ENCODE measurements around the gene ZNRF3. TPM values are rescaled to one million over a fixed set of nuclear protein-coding genes. Genes with fewer than 3 reads are reported as not detected.
"Not testable (repeated sequence)": the region's sequence is repeated elsewhere in the genome, so short reads cannot be mapped to it uniquely, and the experiment has no call there.

Gene ZNRF3
- polyA plus RNA-seq, 1 donor (not counting 4 experiments of a cell fraction or from before 2014, with no cell fraction given): 2.6 TPM

DNA sequence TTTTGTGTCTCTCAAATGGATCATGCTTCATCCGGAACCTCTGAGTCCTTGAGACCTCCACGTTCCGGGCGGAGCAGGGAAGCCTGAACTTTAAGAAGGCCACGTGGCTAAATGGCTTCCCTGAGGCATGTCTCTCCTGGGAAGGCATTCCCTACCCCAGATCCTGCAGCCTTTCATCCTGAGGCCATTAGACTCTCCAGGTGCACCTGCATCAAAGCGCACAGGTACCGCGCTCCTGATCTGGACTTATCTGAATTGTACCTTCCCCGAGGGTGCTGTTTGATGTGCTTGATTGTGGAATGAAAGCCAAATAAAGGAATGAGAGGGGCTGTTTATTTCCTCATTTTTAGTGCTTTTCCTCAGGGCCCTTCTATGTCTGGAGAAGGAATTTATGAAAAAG, 155.8 kb downstream of the ZNRF3 start:
- TF ChIP-seq EZH2 (IDR thresholded peaks at IDR 0.05; ENCODE audit: low read length): no peak
- TF ChIP-seq, protein P1, sequence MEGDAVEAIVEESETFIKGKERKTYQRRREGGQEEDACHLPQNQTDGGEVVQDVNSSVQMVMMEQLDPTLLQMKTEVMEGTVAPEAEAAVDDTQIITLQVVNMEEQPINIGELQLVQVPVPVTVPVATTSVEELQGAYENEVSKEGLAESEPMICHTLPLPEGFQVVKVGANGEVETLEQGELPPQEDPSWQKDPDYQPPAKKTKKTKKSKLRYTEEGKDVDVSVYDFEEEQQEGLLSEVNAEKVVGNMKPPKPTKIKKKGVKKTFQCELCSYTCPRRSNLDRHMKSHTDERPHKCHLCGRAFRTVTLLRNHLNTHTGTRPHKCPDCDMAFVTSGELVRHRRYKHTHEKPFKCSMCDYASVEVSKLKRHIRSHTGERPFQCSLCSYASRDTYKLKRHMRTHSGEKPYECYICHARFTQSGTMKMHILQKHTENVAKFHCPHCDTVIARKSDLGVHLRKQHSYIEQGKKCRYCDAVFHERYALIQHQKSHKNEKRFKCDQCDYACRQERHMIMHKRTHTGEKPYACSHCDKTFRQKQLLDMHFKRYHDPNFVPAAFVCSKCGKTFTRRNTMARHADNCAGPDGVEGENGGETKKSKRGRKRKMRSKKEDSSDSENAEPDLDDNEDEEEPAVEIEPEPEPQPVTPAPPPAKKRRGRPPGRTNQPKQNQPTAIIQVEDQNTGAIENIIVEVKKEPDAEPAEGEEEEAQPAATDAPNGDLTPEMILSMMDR (optimal IDR thresholded peaks at IDR 0.05 in 1 of 3, IDR thresholded peaks at IDR 0.05 in 1 of 3, conservative IDR thresholded peaks at IDR 0.05 in 1 of 3; ENCODE audit: extremely low read depth in 1 of 3, insufficient read depth in 2 of 3, low read length in 3 of 3): no peak
- Histone ChIP-seq H3K27ac (ENCODE audit: control insufficient read depth, insufficient read depth, low read length) (no peak overlapping the region), H2AFZ (ENCODE audit: control insufficient read depth, low read length) (no peak overlapping the region), H3K79me2 (ENCODE audit: control insufficient read depth, insufficient read depth, low read length) (no peaks in the 10 kb centered on the region), H3K27me3 (ENCODE audit: control insufficient read depth, extremely low read depth, insufficient read depth, low read length) (no peaks in the 10 kb centered on the region), H3K9ac (ENCODE audit: control insufficient read depth, extremely low read depth, insufficient read depth, low read length) (no peak overlapping the region), H3K4me1 (ENCODE audit: control insufficient read depth, extremely low read depth, insufficient read depth, low read length) (peaks cover 16% of the 10 kb centered on the region), H3K9me1 (ENCODE audit: control insufficient read depth, extremely low read depth, insufficient read depth, low read length) (no peaks in the 10 kb centered on the region), H3K36me3 (ENCODE audit: control insufficient read depth in 2 of 2, extremely low read depth in 1 of 2, insufficient read depth in 2 of 2, low read length in 2 of 2) (no peaks in the 10 kb centered on the region), H3K4me2 (ENCODE audit: control insufficient read depth, extremely low read depth, insufficient read depth, low read depth, low read length) (no peak overlapping the region), H4K20me1 (ENCODE audit: control insufficient read depth, extremely low read depth, insufficient read depth, low read length) (no peaks in the 10 kb centered on the region), H3K9me3 (ENCODE audit: control insufficient read depth, low read depth, low read length) (no peaks in the 10 kb centered on the region), H3K4me3 (ENCODE audit: control insufficient read depth in 2 of 3, extremely low read depth in 1 of 3, insufficient read depth in 2 of 3, low read depth in 1 of 3, low read length in 3 of 3) (no peak overlapping the region)
- dilution Hi-C loops (cut with MboI; ENCODE audit: extremely low pct_ligation_motif_present, low sequenced_read_pairs): no loop called here
- FAIRE-seq (no peak), DNase-seq (ENCODE audit: low read depth, low spot score) (no peak)

DNA sequence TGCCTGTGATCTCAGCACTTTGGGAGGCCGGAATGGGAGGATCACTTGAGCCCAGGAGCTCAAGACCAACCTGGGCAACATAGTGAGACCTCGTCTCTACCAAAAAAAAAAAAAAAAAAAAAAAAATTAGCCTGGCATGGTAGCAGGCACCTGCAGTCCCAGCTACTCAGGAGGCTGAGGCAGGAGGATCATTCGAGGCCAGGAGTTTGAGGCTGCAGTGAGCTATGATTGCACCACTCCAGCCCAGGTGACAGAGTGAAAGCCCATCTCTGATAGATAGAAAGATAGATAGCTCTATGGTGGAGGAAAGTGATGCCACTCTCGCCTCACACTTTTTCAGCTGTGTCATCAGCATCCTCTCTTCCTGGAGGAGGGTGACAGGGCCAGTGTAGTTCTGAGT, 156.3 kb downstream of the ZNRF3 start:
- H3K27me3 ChIP-seq (ENCODE audit: control insufficient read depth, extremely low read depth, insufficient read depth, low read length); H3K79me2 ChIP-seq (ENCODE audit: control insufficient read depth, insufficient read depth, low read length); H3K4me3 ChIP-seq (ENCODE audit: control insufficient read depth in 2 of 3, extremely low read depth in 1 of 3, insufficient read depth in 2 of 3, low read depth in 1 of 3, low read length in 3 of 3); dilution Hi-C loops (cut with MboI; ENCODE audit: extremely low pct_ligation_motif_present, low sequenced_read_pairs); H3K27ac ChIP-seq (ENCODE audit: control insufficient read depth, insufficient read depth, low read length); DNase-seq (ENCODE audit: low read depth, low spot score); H2AFZ ChIP-seq (ENCODE audit: control insufficient read depth, low read length); FAIRE-seq; H3K36me3 ChIP-seq (ENCODE audit: control insufficient read depth in 2 of 2, extremely low read depth in 1 of 2, insufficient read depth in 2 of 2, low read length in 2 of 2); H3K9ac ChIP-seq (ENCODE audit: control insufficient read depth, extremely low read depth, insufficient read depth, low read length); H3K9me3 ChIP-seq (ENCODE audit: control insufficient read depth, low read depth, low read length); H3K9me1 ChIP-seq (ENCODE audit: control insufficient read depth, extremely low read depth, insufficient read depth, low read length); H4K20me1 ChIP-seq (ENCODE audit: control insufficient read depth, extremely low read depth, insufficient read depth, low read length); H3K4me2 ChIP-seq (ENCODE audit: control insufficient read depth, extremely low read depth, insufficient read depth, low read depth, low read length): not testable (repeated sequence)
- H3K4me1 ChIP-seq (ENCODE audit: control insufficient read depth, extremely low read depth, insufficient read depth, low read length): peaks cover 22% of the 10 kb centered on the region
